ENCODE results near the gene MRPL44. TPM values are rescaled to one million over a fixed set of nuclear protein-coding genes. Genes with fewer than 3 reads are reported as not detected.
A peak's percentile ranks its signal among the peaks of the same experiment; 100 is the strongest.

The MRPL44 gene
- 33.4 TPM for polyA plus RNA-seq (2013, experiment 1 of 2)
- 35.3 TPM for polyA plus RNA-seq (2013, experiment 2 of 2)

GRCh38 chr2:223957092-223957851 lies at the start of gene MRPL44:
MRPL44 (plus strand) TSS chr2:223957463; CDS start chr2:223957473, 10 bp downstream.
- Histone ChIP-seq H3K27ac (replicated peaks; ENCODE audit: low read length) (no peak within 1 kb of the TSS), H3K9me3 (replicated peaks in 1 of 2; ENCODE audit: control insufficient read depth in 2 of 2, insufficient read depth in 1 of 2, low read depth in 1 of 2, low read length in 2 of 2) (no peaks in the 10 kb centered on the region), H3K4me1 (ENCODE audit: control insufficient read depth in 2 of 2, insufficient read depth in 1 of 2, low read depth in 1 of 2, low read length in 2 of 2) (peaks cover 10 to 18% of the 10 kb centered on the region in 2 donors), H2BK12ac (ENCODE audit: low read length) (no peak within 1 kb of the TSS), H3K27me3 (ENCODE audit: control insufficient read depth in 3 of 3, insufficient read depth in 3 of 3, low read depth in 1 of 3, low read length in 3 of 3) (no peaks in the 10 kb centered on the region), H3K36me3 (replicated peaks in 1 of 2; ENCODE audit: control insufficient read depth in 2 of 2, insufficient read depth in 2 of 2, low read length in 2 of 2) (peaks cover 10 to 35% of the 10 kb centered on the region in 2 donors), H4K8ac (ENCODE audit: low read depth, low read length) (no peak within 1 kb of the TSS), H3K4me2 (ENCODE audit: insufficient read depth, low read length, poor library complexity, severe bottlenecking) (peak within 1 kb of the TSS; percentile 59), H2BK15ac (ENCODE audit: low read length) (no peak within 1 kb of the TSS), H3K18ac (ENCODE audit: low read length) (peak within 1 kb of the TSS; percentile 95), H2BK120ac (ENCODE audit: low read depth, low read length) (no peak within 1 kb of the TSS), H3K79me1 (ENCODE audit: low read depth, low read length) (no peaks in the 10 kb centered on the region), H3K4me3 (ENCODE audit: low read length in 2 of 2) (peak within 1 kb of the TSS; percentile 70 to 87), H4K91ac (ENCODE audit: low read depth, low read length, poor library complexity) (no peak within 1 kb of the TSS), H3K9ac (ENCODE audit: low read depth, low read length, poor library complexity) (peak within 1 kb of the TSS; percentile 89), H3K23ac (ENCODE audit: low read depth, low read length, poor library complexity) (peak within 1 kb of the TSS; percentile 78), H2AK5ac (ENCODE audit: low read depth, low read length) (no peak within 1 kb of the TSS), H2BK5ac (ENCODE audit: low read length) (peak within 1 kb of the TSS; percentile 75), H2AFZ (ENCODE audit: low read length) (peak within 1 kb of the TSS; percentile 95), H3K14ac (ENCODE audit: low read length) (peak within 1 kb of the TSS; percentile 39), H3K4ac (ENCODE audit: low read length) (no peak within 1 kb of the TSS)
- no CpG with 5 or more reads among the region's 65 CpGs for WGBS, 2 donors (ENCODE audit: extremely low coverage in 2 of 2, insufficient read length in 2 of 2, insufficient replicate concordance in 1 of 2)
- DNase-seq (ENCODE audit: low spot score) = peak; percentile 92

DNA sequence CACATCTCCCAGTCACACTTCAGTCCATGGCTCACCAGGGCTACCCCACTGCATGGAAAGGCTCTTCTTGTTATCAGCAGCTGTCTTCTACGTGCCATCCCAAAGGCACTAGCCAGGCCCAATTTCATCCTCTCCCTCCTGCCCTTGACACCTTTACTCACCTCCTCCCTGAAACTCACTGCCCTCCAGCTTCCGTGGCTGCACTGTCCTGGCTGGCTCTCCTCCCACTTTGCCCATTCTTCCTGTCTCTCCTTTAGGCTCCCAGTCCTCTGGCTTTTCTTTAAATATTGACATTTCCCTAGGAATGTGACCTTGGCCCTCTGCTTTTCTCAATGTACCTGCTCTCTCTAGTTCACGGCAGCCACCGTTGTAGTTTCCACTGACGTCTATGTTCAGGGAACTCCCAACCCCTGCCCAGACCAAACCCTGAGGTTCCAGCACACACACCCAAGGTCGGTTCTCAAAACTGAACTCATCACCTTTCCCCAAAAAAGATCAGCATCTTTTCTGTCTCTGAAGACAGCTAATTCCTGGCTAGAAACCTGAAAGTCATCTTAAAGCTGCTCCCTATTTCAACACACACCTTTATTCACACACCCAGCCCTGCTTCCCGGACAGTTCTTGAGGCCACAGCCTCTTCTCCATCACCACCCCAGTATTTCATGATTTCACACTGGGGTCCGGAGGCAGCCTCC lies 48.8 kb upstream of the MRPL44 start:
- Histone ChIP-seq H2AK5ac (ENCODE audit: low read depth, low read length) (no peak overlapping the region), H3K27me3 (ENCODE audit: control insufficient read depth in 3 of 3, insufficient read depth in 3 of 3, low read depth in 1 of 3, low read length in 3 of 3) (no peaks in the 10 kb centered on the region), H3K4ac (ENCODE audit: low read length) (no peak overlapping the region), H3K14ac (ENCODE audit: low read length) (no peak overlapping the region), H3K79me1 (ENCODE audit: low read depth, low read length) (no peaks in the 10 kb centered on the region), H2BK5ac (ENCODE audit: low read length) (no peak overlapping the region), H2BK120ac (ENCODE audit: low read depth, low read length) (no peak overlapping the region), H3K9me3 (replicated peaks in 1 of 2; ENCODE audit: control insufficient read depth in 2 of 2, insufficient read depth in 1 of 2, low read depth in 1 of 2, low read length in 2 of 2) (no peaks in the 10 kb centered on the region), H3K9ac (ENCODE audit: low read depth, low read length, poor library complexity) (no peak overlapping the region), H3K27ac (replicated peaks; ENCODE audit: low read length) (no peak overlapping the region), H4K91ac (ENCODE audit: low read depth, low read length, poor library complexity) (no peak overlapping the region), H3K36me3 (replicated peaks in 1 of 2; ENCODE audit: control insufficient read depth in 2 of 2, insufficient read depth in 2 of 2, low read length in 2 of 2) (peaks cover 0 to 48% of the 10 kb centered on the region in 2 donors), H3K4me2 (ENCODE audit: insufficient read depth, low read length, poor library complexity, severe bottlenecking) (no peak overlapping the region), H4K8ac (ENCODE audit: low read depth, low read length) (no peak overlapping the region), H2BK12ac (ENCODE audit: low read length) (no peak overlapping the region), H2BK15ac (ENCODE audit: low read length) (no peak overlapping the region), H3K18ac (ENCODE audit: low read length) (no peak overlapping the region), H2AFZ (ENCODE audit: low read length) (no peak overlapping the region), H3K4me1 (ENCODE audit: control insufficient read depth in 2 of 2, insufficient read depth in 1 of 2, low read depth in 1 of 2, low read length in 2 of 2) (no peaks in the 10 kb centered on the region), H3K4me3 (ENCODE audit: low read length in 2 of 2) (no peak overlapping the region), H3K23ac (ENCODE audit: low read depth, low read length, poor library complexity) (no peak overlapping the region)
- DNase-seq (ENCODE audit: low spot score) = no peak
- no CpG with 5 or more reads among the region's 8 CpGs for WGBS, 2 donors (ENCODE audit: extremely low coverage in 2 of 2, insufficient read length in 2 of 2, insufficient replicate concordance in 1 of 2)

- Histone ChIP-seq H3K4me3 (ENCODE audit: low read length in 2 of 2) (no peak overlapping the region), H2AK5ac (ENCODE audit: low read depth, low read length) (no peak overlapping the region), H3K27me3 (ENCODE audit: control insufficient read depth in 3 of 3, insufficient read depth in 3 of 3, low read depth in 1 of 3, low read length in 3 of 3) (no peaks in the 10 kb centered on the region), H3K23ac (ENCODE audit: low read depth, low read length, poor library complexity) (no peak overlapping the region), H3K9me3 (replicated peaks in 1 of 2; ENCODE audit: control insufficient read depth in 2 of 2, insufficient read depth in 1 of 2, low read depth in 1 of 2, low read length in 2 of 2) (no peaks in the 10 kb centered on the region), H3K9ac (ENCODE audit: low read depth, low read length, poor library complexity) (no peak overlapping the region), H2BK15ac (ENCODE audit: low read length) (no peak overlapping the region), H4K8ac (ENCODE audit: low read depth, low read length) (no peak overlapping the region), H3K4me1 (ENCODE audit: control insufficient read depth in 2 of 2, insufficient read depth in 1 of 2, low read depth in 1 of 2, low read length in 2 of 2) (no peaks in the 10 kb centered on the region), H2AFZ (ENCODE audit: low read length) (no peak overlapping the region), H3K27ac (replicated peaks; ENCODE audit: low read length) (no peak overlapping the region), H3K4me2 (ENCODE audit: insufficient read depth, low read length, poor library complexity, severe bottlenecking) (no peak overlapping the region), H3K36me3 (replicated peaks in 1 of 2; ENCODE audit: control insufficient read depth in 2 of 2, insufficient read depth in 2 of 2, low read length in 2 of 2) (peaks cover 0 to 44% of the 10 kb centered on the region in 2 donors), H2BK12ac (ENCODE audit: low read length) (no peak overlapping the region), H2BK5ac (ENCODE audit: low read length) (no peak overlapping the region), H3K4ac (ENCODE audit: low read length) (no peak overlapping the region), H2BK120ac (ENCODE audit: low read depth, low read length) (no peak overlapping the region), H3K14ac (ENCODE audit: low read length) (no peak overlapping the region), H3K18ac (ENCODE audit: low read length) (no peak overlapping the region), H3K79me1 (ENCODE audit: low read depth, low read length) (no peaks in the 10 kb centered on the region), H4K91ac (ENCODE audit: low read depth, low read length, poor library complexity) (no peak overlapping the region)
- WGBS, 2 donors (ENCODE audit: extremely low coverage in 2 of 2, insufficient read length in 2 of 2, insufficient replicate concordance in 1 of 2) = no CpG with 5 or more reads among the region's 7 CpGs
- no peak for DNase-seq (ENCODE audit: low spot score)
Observed at GRCh38 chr2:223909001-223909741, 48.1 kb upstream of the MRPL44 start.

DNA sequence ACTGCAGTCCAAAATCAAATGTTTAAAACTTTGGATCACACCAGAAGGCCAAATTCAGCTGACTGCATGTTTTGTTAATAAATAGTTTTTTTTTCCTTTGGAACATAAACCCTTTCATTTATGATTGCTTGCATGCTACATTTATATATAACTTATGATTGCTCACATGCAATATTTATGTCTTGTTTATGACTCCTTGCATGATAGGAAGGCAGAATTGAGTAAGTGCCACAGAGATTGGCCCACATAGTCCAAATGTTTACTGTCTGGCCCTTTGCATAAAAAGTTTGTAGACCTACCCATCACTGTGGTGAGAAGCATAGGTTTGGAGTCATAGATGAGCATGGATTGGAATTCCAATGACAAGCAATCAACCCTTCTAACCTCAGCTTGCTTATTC lies 42.9 kb upstream of the MRPL44 start:
- Histone ChIP-seq H3K9me3 (replicated peaks in 1 of 2; ENCODE audit: control insufficient read depth in 2 of 2, insufficient read depth in 1 of 2, low read depth in 1 of 2, low read length in 2 of 2) (peaks cover 2 to 4% of the 10 kb centered on the region in 2 donors), H3K23ac (ENCODE audit: low read depth, low read length, poor library complexity) (no peak overlapping the region), H3K36me3 (replicated peaks in 1 of 2; ENCODE audit: control insufficient read depth in 2 of 2, insufficient read depth in 2 of 2, low read length in 2 of 2) (peaks cover 0 to 58% of the 10 kb centered on the region in 2 donors), H4K8ac (ENCODE audit: low read depth, low read length) (no peak overlapping the region), H2BK120ac (ENCODE audit: low read depth, low read length) (no peak overlapping the region), H3K14ac (ENCODE audit: low read length) (no peak overlapping the region), H4K91ac (ENCODE audit: low read depth, low read length, poor library complexity) (no peak overlapping the region), H3K18ac (ENCODE audit: low read length) (no peak overlapping the region), H3K9ac (ENCODE audit: low read depth, low read length, poor library complexity) (no peak overlapping the region), H2AK5ac (ENCODE audit: low read depth, low read length) (no peak overlapping the region), H3K4me3 (ENCODE audit: low read length in 2 of 2) (no peak overlapping the region), H2BK15ac (ENCODE audit: low read length) (no peak overlapping the region), H3K27me3 (ENCODE audit: control insufficient read depth in 3 of 3, insufficient read depth in 3 of 3, low read depth in 1 of 3, low read length in 3 of 3) (no peaks in the 10 kb centered on the region), H3K27ac (replicated peaks; ENCODE audit: low read length) (no peak overlapping the region), H3K4me2 (ENCODE audit: insufficient read depth, low read length, poor library complexity, severe bottlenecking) (no peak overlapping the region), H3K4ac (ENCODE audit: low read length) (no peak overlapping the region), H2BK12ac (ENCODE audit: low read length) (no peak overlapping the region), H2BK5ac (ENCODE audit: low read length) (no peak overlapping the region), H3K4me1 (ENCODE audit: control insufficient read depth in 2 of 2, insufficient read depth in 1 of 2, low read depth in 1 of 2, low read length in 2 of 2) (no peaks in the 10 kb centered on the region), H2AFZ (ENCODE audit: low read length) (no peak overlapping the region), H3K79me1 (ENCODE audit: low read depth, low read length) (no peaks in the 10 kb centered on the region)
- no peak for DNase-seq (ENCODE audit: low spot score)

Measured in neuronal stem cell (in vitro differentiated cells).